GM12878 (cell line): ENCODE measurements around the gene LIX1L. TPM values are rescaled to one million over a fixed set of nuclear protein-coding genes. Genes with fewer than 3 reads are reported as not detected.

Experiments used
- ATAC-seq: fragments of 200-7000 bp; cut with Tn5 transposase; 3 replicates; pipeline ENCODE4 v1.9.1; 2020; ENCODE audit warnings: mild to moderate bottlenecking, moderate library complexity
- BruUV-seq: library from RNA; stranded (reverse); fragments of 400-500 nt; replicated peaks from 2 replicates; lab custom pipeline; 2021; lab: Mats Ljungman, UMichigan
- CTCF ChIA-PET: fragments of 300-600 bp; sonication (Branson Sonifier 250); formaldehyde crosslinking; extraction: SDS; loops from one replicate; lab custom pipeline; 2021; ENCODE audit warnings: inconsistent platforms; lab: Yijun Ruan, JAX
- POLR2A ChIA-PET: fragments of 350-600 bp; formaldehyde crosslinking; extraction: SDS; loops from one replicate; lab custom pipeline; 2021; ENCODE audit warnings: inconsistent platforms; lab: Charles Lee
- RAD21 ChIA-PET: fragments of 300-600 bp; sonication (Branson Sonifier 250); formaldehyde crosslinking; loops from one replicate; lab custom pipeline; 2023; ENCODE audit warnings: antibody characterized with exemption; ENCODE audit not compliant: unreplicated experiment; lab: Charles Lee
- SMC1A ChIA-PET: fragments of 300-600 bp; sonication (Branson Sonifier 250); formaldehyde crosslinking; loops from one replicate; lab custom pipeline; 2023; ENCODE audit not compliant: unreplicated experiment, uncharacterized antibody; lab: Charles Lee
- DNase-seq: peaks from one replicate; pipeline ENCODE4 v3.0.0-alpha.2; 2011; ENCODE audit warnings: low read depth, low spot score
- FAIRE-seq: peaks from 3 replicates; lab custom pipeline; 2011; peaks lifted over from hg19 to GRCh38; lab: Jason Lieb, UNC
- H2AFZ ChIP-seq: 2 replicates; pipeline ENCODE4 v1.6.0; 2011; ENCODE audit warnings: low read depth, low read length, control low read depth; ENCODE audit not compliant: control insufficient read depth
- H3K27ac ChIP-seq: 2 replicates; pipeline ENCODE4 v1.5.1; 2011; ENCODE audit warnings: control low read depth; ENCODE audit not compliant: control insufficient read depth, insufficient read depth
- H3K27me3 ChIP-seq, 2 experiments: replicated peaks in 1 of 2; 2 replicates each; pipeline versions ENCODE4 v1.6.0 to v1.6.1; 2011; ENCODE audit warnings: low read length in 1 of 2; ENCODE audit not compliant: control insufficient read depth in 2 of 2, insufficient read depth in 2 of 2
- H3K36me3 ChIP-seq, 2 experiments: 2 replicates each; pipeline ENCODE4 v1.5.1; 2011; ENCODE audit warnings: low read length in 1 of 2; ENCODE audit not compliant: control insufficient read depth in 2 of 2, insufficient read depth in 2 of 2
- H3K4me1 ChIP-seq: 2 replicates; pipeline ENCODE4 v1.6.1; 2011; ENCODE audit warnings: mild to moderate bottlenecking, low read length, moderate library complexity, mixed read lengths; ENCODE audit not compliant: control insufficient read depth, insufficient read depth
- H3K4me2 ChIP-seq: 2 replicates; pipeline ENCODE4 v1.6.0; 2011; ENCODE audit warnings: control low read depth; ENCODE audit not compliant: control insufficient read depth, insufficient read depth
- H3K4me3 ChIP-seq: fragments of 200-600 bp; sonication (generic); 2 replicates; pipeline ENCODE4 v1.5.1; 2016
- H3K79me2 ChIP-seq: 2 replicates; pipeline ENCODE4 v1.6.0; 2011; ENCODE audit warnings: low read length; ENCODE audit not compliant: control insufficient read depth, insufficient read depth
- H3K9ac ChIP-seq: 2 replicates; pipeline ENCODE4 v1.8.0; 2011; ENCODE audit warnings: low read length, control low read depth, mixed read lengths; ENCODE audit not compliant: control insufficient read depth, insufficient read depth
- H3K9me3 ChIP-seq: replicated peaks from 3 replicates; pipeline ENCODE4 v1.5.1; 2011; ENCODE audit warnings: mild to moderate bottlenecking, low read length; ENCODE audit not compliant: control insufficient read depth, insufficient read depth
- H4K20me1 ChIP-seq: 2 replicates; pipeline ENCODE4 v1.6.0; 2011; ENCODE audit not compliant: control insufficient read depth, insufficient read depth
- HCFC1 ChIP-seq: fragments of 150-350 bp; IDR thresholded peaks from 2 replicates; pipeline ENCODE4 v1.6.1; 2014; ENCODE audit warnings: low read length
- MEF2A ChIP-seq: IDR thresholded peaks from 2 replicates; pipeline ENCODE4 v1.6.1; 2011; ENCODE audit warnings: low read depth, mild to moderate bottlenecking, low read length, moderate library complexity; ENCODE audit not compliant: insufficient read depth
- POLR2AphosphoS5 ChIP-seq: IDR thresholded peaks from 2 replicates; pipeline ENCODE4 v1.6.1; 2011; ENCODE audit warnings: mild to moderate bottlenecking, low read length, inconsistent platforms
- RBBP5 ChIP-seq: fragments of 200-600 bp; sonication (generic); conservative IDR thresholded peaks from 2 replicates; pipeline ENCODE4 v1.6.1; 2016
- TBL1XR1 ChIP-seq: IDR thresholded peaks from 2 replicates; pipeline ENCODE4 v1.6.1; 2012; ENCODE audit warnings: low read depth, low read length, improper control_type of control experiment
- WGBS: methylation state at CpG from one replicate; pipeline ENCODE4 v1.1.6; 2016; ENCODE audit warnings: low lambda C conversion rate; ENCODE audit not compliant: insufficient replicate concordance, insufficient coverage; ENCODE audit errors: missing lambda C conversion rate; 5-methylcytosine and 5-hydroxymethylcytosine counted together
- in situ Hi-C: fragments of 300-500 bp; cut with MboI; formaldehyde crosslinking; loops from 9 replicates; pipeline ENCODE4 v1.14.3; 2018; ENCODE audit warnings: mixed read lengths
- intact Hi-C: fragments of 100-400 bp; cut with micrococcal nuclease; formaldehyde crosslinking; loops from one replicate; pipeline ENCODE4 v1.14.2; 2022; ENCODE audit not compliant: unreplicated experiment
- polyA plus RNA-seq, 11 experiments: library from polyadenylated mRNA; depleted of rRNA in 4 of 11; unstranded in 6 of 11; stranded (reverse) in 5 of 11; fragments of >200 nt; fragmentation: Nextera tagmentation in 4 of 11; fragmentation: Illumina TruSeq in 1 of 11; extraction: Ambion mirVana in 4 of 11; extraction: Trizol in 1 of 11; gene quantifications; 1 replicate in 1 of 11; 2 replicates in 10 of 11; pipeline versions ENCODE4 v1.2.1 to v1.2.3, GENCODE V29; 2011 to 2016; ENCODE audit warnings: inconsistent platforms in 2 of 11, missing spikeins in 2 of 11, low read depth in 1 of 11
- total RNA-seq, 4 experiments: library from RNA; depleted of rRNA in 3 of 4; stranded (reverse); fragments of >200 nt in 3 of 4; fragmentation: Illumina TruSeq in 1 of 4; extraction: Trizol in 1 of 4; gene quantifications; 2 replicates each; pipeline versions ENCODE4 v1.2.1 to v1.2.3, GENCODE V29; 2013 to 2021
- TF ChIP-seq, protein P1 (sequence below): IDR thresholded peaks from 2 replicates; pipeline ENCODE4 v1.6.1; 2011; ENCODE audit warnings: borderline replicate concordance, low read depth, mild to moderate bottlenecking, moderate library complexity, low read length; ENCODE audit not compliant: insufficient read depth, poor library complexity, severe bottlenecking

LIX1L gene
- total and polyA plus RNA-seq, 10 of the 15 experiments (the other 5 are each of a cell fraction or from before 2014, with no cell fraction given): 5.5 to 48.2 (median 15.3) TPM

DNA sequence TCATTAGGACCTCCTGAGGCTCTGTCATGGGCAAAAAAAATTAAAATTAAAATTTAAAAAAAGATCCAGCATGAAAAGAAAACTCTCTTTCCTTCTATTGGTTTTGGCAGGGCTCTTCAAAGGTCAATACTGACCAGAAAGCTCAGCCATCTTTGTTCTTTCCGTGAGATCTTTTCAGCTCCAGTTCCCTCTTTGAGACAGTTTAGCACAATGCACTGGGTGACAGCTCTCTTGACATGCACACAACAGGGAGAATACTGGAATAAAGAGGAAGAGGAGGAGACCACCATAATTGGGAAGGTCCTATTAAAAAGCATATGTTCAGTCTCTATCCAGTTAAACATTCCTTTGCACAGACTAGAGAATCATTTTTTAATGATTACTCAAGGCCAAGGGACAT is 6.3 kb downstream of the LIX1L start:
- H3K4me1 ChIP-seq: no peaks in the 10 kb centered on the region
- no peak overlapping the region for H3K4me3 ChIP-seq
- in situ Hi-C loops (no loop called here), intact Hi-C loops (no loop called here)
- RAD21 ChIA-PET: no interaction called here
- no TSS peak for BruUV-seq
- no peaks in the 10 kb centered on the region for H3K9me3 ChIP-seq
- DNase-seq: no peak
- ATAC-seq: no peak
- H3K79me2 ChIP-seq: peaks cover 11% of the 10 kb centered on the region
- H4K20me1 ChIP-seq: no peaks in the 10 kb centered on the region
- TF ChIP-seq, protein P1, sequence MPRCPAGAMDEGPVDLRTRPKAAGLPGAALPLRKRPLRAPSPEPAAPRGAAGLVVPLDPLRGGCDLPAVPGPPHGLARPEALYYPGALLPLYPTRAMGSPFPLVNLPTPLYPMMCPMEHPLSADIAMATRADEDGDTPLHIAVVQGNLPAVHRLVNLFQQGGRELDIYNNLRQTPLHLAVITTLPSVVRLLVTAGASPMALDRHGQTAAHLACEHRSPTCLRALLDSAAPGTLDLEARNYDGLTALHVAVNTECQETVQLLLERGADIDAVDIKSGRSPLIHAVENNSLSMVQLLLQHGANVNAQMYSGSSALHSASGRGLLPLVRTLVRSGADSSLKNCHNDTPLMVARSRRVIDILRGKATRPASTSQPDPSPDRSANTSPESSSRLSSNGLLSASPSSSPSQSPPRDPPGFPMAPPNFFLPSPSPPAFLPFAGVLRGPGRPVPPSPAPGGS: no peak
- no peak for TF ChIP-seq MEF2A
- POLR2A ChIA-PET: interaction anchor here (1.6 to 2.8 kb wide), 2 partner anchors 13 to 24 kb away, joined by 3 to 10 read pairs; partner anchors contain the start of genes ANKRD34A, POLR3GL and RBM8A
- no peaks in the 10 kb centered on the region for H3K27me3 ChIP-seq
- no peak overlapping the region for H2AFZ ChIP-seq
- WGBS: 100% methylated on average over 1 of the region's 1 CpG
- no peak overlapping the region for H3K4me2 ChIP-seq
- FAIRE-seq: no peak
- no peaks in the 10 kb centered on the region; a peak in 1 of 4 replicates for H3K36me3 ChIP-seq
- H3K27ac ChIP-seq: no peak overlapping the region
- H3K9ac ChIP-seq: no peak overlapping the region
- CTCF ChIA-PET: interaction anchor here (1.1 kb wide), 2 partner anchors 8 to 24 kb away, joined by 3 read pairs; partner anchors contain the start of gene RBM8A
- SMC1A ChIA-PET: interaction anchor here (0.7 to 1.1 kb wide), 3 partner anchors 8 to 13 kb away, joined by 3 to 4 read pairs (median 3); partner anchors contain the start of genes ANKRD34A and POLR3GL

DNA sequence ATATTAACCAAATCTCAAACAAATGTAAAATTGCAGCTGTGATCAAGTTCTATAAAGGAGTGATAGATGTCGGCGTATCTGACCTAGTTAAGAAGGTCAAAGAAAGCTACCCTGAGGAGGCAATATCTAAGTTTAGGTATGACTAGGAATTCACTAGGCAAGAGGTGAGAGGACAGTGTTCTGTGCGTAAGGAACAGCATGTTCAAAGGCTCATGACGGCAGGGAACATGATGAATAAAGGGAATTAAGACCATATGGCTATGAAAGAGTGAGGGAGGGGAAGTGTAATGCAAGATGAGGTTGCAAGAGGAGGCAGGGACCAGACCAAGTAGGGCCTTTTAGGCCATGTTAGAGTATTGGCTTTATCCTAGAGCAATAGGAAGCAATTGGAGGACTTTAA is 8.6 kb downstream of the LIX1L start:
- TF ChIP-seq RBBP5 (no peak), HCFC1 (no peak), POLR2AphosphoS5 (no peak), TBL1XR1 (no peak)
- SMC1A ChIA-PET: interaction anchor here (1.0 kb wide), 1 partner anchor 15 kb away, joined by 3 read pairs; no protein-coding TSS in a partner anchor
- intact Hi-C loops: no loop called here
- peaks cover 0 to under 1% of the 10 kb centered on the region in 2 experiments; a peak in 1 of 4 replicates for H3K36me3 ChIP-seq
- H4K20me1 ChIP-seq: no peaks in the 10 kb centered on the region
- H3K9ac ChIP-seq: no peak overlapping the region
- no peak for FAIRE-seq
- H3K4me1 ChIP-seq: no peaks in the 10 kb centered on the region
- CTCF ChIA-PET: interaction anchor here (0.8 to 1.5 kb wide), 3 partner anchors 9 to 30 kb away, joined by 3 to 6 read pairs (median 6); no protein-coding TSS in a partner anchor
- H3K4me2 ChIP-seq: no peak overlapping the region
- H3K27me3 ChIP-seq: no peaks in the 10 kb centered on the region
- no peaks in the 10 kb centered on the region for H3K9me3 ChIP-seq
- WGBS: 94% methylated on average over 4 of the region's 4 CpGs
- H3K27ac ChIP-seq: no peak overlapping the region
- RAD21 ChIA-PET: no interaction called here
- POLR2A ChIA-PET: interaction anchor here (1.0 to 1.3 kb wide), 2 partner anchors 9 to 14 kb away, joined by 4 read pairs; partner anchors contain the start of gene LIX1L
- peaks cover 2% of the 10 kb centered on the region; the same call in 1 of the 2 replicates for H3K79me2 ChIP-seq
- no peak overlapping the region for H2AFZ ChIP-seq
- BruUV-seq: no TSS peak
- in situ Hi-C loops: no loop called here
- no peak overlapping the region for H3K4me3 ChIP-seq
- ATAC-seq: no peak
- no peak for DNase-seq
